ENCODE results near the gene MYO19.
A peak's percentile ranks its signal among the peaks of the same experiment; 100 is the strongest.

MYO19 gene, protein sequence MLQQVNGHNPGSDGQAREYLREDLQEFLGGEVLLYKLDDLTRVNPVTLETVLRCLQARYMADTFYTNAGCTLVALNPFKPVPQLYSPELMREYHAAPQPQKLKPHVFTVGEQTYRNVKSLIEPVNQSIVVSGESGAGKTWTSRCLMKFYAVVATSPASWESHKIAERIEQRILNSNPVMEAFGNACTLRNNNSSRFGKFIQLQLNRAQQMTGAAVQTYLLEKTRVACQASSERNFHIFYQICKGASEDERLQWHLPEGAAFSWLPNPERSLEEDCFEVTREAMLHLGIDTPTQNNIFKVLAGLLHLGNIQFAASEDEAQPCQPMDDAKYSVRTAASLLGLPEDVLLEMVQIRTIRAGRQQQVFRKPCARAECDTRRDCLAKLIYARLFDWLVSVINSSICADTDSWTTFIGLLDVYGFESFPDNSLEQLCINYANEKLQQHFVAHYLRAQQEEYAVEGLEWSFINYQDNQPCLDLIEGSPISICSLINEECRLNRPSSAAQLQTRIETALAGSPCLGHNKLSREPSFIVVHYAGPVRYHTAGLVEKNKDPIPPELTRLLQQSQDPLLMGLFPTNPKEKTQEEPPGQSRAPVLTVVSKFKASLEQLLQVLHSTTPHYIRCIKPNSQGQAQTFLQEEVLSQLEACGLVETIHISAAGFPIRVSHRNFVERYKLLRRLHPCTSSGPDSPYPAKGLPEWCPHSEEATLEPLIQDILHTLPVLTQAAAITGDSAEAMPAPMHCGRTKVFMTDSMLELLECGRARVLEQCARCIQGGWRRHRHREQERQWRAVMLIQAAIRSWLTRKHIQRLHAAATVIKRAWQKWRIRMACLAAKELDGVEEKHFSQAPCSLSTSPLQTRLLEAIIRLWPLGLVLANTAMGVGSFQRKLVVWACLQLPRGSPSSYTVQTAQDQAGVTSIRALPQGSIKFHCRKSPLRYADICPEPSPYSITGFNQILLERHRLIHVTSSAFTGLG

DNA sequence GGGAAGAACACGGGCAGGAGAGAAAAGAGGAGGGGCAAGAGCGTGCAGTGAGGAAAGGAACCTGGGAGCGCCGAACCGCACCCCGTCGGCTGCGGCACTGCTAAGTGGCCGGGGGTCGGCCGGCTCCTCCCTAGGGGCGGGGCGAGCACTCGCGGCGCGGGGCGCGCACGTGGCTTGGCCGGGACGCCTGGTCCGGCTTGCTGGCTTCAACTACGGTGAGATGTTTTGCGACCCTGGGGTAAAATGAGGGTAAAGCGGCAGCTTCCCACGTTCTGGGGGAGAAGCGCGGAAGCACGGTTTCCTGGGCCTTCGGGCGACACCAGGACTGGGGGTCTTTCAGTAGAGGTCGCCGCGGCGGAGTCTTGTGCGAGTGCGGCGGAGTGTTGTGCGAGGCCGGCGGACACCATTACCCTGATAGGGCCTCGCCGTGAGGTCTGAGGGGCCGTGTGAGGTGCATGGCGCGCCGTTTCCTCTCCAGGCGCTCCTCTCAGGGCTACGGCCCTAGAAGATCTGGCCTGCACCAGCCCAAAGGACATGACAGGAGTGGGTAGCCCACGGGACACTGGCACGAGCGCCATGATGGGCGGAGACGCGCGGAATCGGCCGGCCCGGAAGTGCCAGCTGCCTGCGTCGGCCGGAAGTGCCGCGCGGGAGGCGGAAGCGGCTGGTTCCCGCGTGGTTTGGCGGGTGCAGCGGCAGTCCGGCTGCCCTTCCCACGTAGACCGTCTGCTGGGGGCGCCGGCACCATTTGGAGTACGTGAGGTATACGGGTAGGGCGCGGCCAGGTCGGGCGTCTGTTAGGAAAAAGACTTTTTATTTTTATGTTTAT lies at the start of gene MYO19, which contains the start of gene PIGW:
TSS of gene MYO19 (minus strand) at position 29 of the 829 bp plus-strand sequence. CDS start 2,330 bp downstream, outside the sequence.
TSS of gene PIGW (plus strand) at position 148 of the 829 bp plus-strand sequence. CDS start 2,115 bp downstream, outside the sequence.
- no peaks in the 10 kb centered on the region for H3K36me3 ChIP-seq
- H3K27me3 ChIP-seq, result no peaks in the 10 kb centered on the region
- peak within 1 kb of the TSS; percentile 99 for H3K4me3 ChIP-seq (ENCODE audit: low read depth in 1 of 2, low read length in 1 of 2)
- peaks cover 22% of the 10 kb centered on the region in 2 experiments for H3K4me1 ChIP-seq (ENCODE audit: control insufficient read depth in 1 of 2, insufficient read depth in 1 of 2, low read depth in 1 of 2, low read length in 1 of 2)
- peak within 1 kb of the TSS; percentile 90 for H3K27ac ChIP-seq
- TF ChIP-seq, protein P1, sequence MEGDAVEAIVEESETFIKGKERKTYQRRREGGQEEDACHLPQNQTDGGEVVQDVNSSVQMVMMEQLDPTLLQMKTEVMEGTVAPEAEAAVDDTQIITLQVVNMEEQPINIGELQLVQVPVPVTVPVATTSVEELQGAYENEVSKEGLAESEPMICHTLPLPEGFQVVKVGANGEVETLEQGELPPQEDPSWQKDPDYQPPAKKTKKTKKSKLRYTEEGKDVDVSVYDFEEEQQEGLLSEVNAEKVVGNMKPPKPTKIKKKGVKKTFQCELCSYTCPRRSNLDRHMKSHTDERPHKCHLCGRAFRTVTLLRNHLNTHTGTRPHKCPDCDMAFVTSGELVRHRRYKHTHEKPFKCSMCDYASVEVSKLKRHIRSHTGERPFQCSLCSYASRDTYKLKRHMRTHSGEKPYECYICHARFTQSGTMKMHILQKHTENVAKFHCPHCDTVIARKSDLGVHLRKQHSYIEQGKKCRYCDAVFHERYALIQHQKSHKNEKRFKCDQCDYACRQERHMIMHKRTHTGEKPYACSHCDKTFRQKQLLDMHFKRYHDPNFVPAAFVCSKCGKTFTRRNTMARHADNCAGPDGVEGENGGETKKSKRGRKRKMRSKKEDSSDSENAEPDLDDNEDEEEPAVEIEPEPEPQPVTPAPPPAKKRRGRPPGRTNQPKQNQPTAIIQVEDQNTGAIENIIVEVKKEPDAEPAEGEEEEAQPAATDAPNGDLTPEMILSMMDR (IDR thresholded peaks at IDR 0.05), result peak; percentile 60
- H3K9me3 ChIP-seq, result no peaks in the 10 kb centered on the region

DNA sequence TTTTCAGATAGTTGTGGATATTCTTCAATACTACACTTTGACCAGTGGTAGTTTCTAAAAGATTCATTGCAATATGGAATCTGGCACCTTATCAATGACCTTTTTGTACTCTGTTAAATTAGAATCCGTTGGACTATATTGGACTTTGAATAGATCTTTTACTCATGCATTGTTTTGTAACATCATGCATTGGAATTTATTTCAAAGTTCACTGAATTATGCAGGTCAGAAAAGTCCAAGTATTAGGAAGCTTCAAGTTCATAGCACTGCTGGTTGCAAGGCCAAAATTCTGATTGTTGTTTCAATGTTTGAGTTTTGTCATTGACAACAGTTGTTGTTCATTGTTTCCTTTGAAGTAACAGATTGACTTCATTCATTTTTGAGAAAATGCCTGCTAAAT lies 49.1 kb upstream of the MYO19 start:
- H3K27me3 ChIP-seq, result no peaks in the 10 kb centered on the region
- no peak overlapping the region for H3K27ac ChIP-seq
- TF ChIP-seq, protein P1 (IDR thresholded peaks at IDR 0.05), result no peak
- no peaks in the 10 kb centered on the region for H3K4me1 ChIP-seq (ENCODE audit: control insufficient read depth in 1 of 2, insufficient read depth in 1 of 2, low read depth in 1 of 2, low read length in 1 of 2)
- no peak overlapping the region for H3K4me3 ChIP-seq (ENCODE audit: low read depth in 1 of 2, low read length in 1 of 2)
- H3K9me3 ChIP-seq, result no peaks in the 10 kb centered on the region
- H3K36me3 ChIP-seq, result peaks cover 99% of the 10 kb centered on the region

DNA sequence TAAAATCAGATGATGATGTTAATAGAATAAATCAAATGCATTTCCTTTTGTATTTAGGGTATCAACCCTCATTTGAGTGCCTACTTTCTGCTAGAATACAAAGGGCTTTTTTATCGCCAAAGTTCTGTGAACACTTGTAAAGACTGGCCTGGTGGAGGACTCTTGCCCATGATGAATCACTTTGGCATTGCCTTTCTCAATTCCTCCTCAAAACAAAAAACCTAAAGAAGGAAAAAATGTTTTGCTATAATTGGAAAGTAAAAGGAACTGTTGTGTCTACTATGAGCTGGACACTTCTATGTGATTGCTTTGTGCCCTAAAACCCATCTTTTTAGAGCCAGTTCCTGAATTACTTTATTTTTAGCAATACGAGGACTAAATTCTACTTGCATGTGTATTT lies 44.0 kb upstream of the MYO19 start:
- Histone ChIP-seq H3K9me3 (no peaks in the 10 kb centered on the region), H3K4me1 (ENCODE audit: control insufficient read depth in 1 of 2, insufficient read depth in 1 of 2, low read depth in 1 of 2, low read length in 1 of 2) (no peaks in the 10 kb centered on the region), H3K4me3 (ENCODE audit: low read depth in 1 of 2, low read length in 1 of 2) (no peak overlapping the region), H3K36me3 (peaks cover 79% of the 10 kb centered on the region), H3K27me3 (no peaks in the 10 kb centered on the region), H3K27ac (no peak overlapping the region)
- TF ChIP-seq, protein P1 (IDR thresholded peaks at IDR 0.05), result no peak

DNA sequence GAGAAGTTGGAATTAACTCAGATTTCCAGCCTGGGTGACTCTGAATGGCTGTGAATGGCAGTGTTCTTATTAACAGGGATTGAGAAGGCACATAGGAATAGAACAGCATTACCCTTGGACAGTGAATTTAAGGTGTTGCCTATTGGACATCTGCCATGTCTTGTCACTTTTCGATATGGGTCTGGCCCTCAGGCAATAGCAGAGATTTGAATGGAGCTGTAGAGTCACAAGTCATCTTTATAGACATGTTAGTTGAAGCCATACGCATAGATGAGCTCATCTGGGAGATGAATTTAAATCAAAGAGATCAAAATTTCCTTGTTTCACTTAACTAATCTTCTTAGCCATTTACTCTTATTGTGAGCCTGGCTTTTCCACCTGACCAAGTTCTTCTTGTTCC lies 42.1 kb upstream of the MYO19 start:
- Histone ChIP-seq H3K27ac (no peak overlapping the region), H3K4me1 (ENCODE audit: control insufficient read depth in 1 of 2, insufficient read depth in 1 of 2, low read depth in 1 of 2, low read length in 1 of 2) (no peaks in the 10 kb centered on the region), H3K27me3 (no peaks in the 10 kb centered on the region), H3K9me3 (no peaks in the 10 kb centered on the region), H3K4me3 (ENCODE audit: low read depth in 1 of 2, low read length in 1 of 2) (no peak overlapping the region), H3K36me3 (peaks cover 77% of the 10 kb centered on the region)
- TF ChIP-seq, protein P1 (IDR thresholded peaks at IDR 0.05), result no peak

DNA sequence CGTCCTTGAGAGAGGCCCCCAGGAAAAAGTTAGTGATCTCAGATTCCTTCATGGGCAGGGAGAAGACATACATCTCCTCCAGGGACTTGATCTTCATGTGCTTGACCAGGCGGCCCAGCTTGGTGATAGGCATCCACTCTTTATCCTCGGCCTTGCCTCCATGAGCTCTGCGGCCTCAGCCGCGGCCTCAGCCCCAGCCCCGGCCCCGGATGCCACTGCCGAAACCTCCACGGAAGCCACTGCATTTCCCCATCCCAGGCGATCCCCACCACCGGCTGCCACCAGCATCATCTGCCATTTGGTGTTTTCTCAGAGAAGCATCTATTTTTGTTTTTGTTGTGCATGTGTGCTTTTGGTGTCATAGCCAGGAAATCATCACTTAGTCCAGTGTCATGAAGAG lies 40.4 kb upstream of the MYO19 start:
- Histone ChIP-seq H3K9me3 (no peaks in the 10 kb centered on the region), H3K27me3 (no peaks in the 10 kb centered on the region), H3K27ac (no peak overlapping the region), H3K4me1 (ENCODE audit: control insufficient read depth in 1 of 2, insufficient read depth in 1 of 2, low read depth in 1 of 2, low read length in 1 of 2) (no peaks in the 10 kb centered on the region), H3K36me3 (peaks cover 76% of the 10 kb centered on the region), H3K4me3 (ENCODE audit: low read depth in 1 of 2, low read length in 1 of 2) (no peak overlapping the region)
- TF ChIP-seq, protein P1 (IDR thresholded peaks at IDR 0.05), result no peak

Data from neutrophil (primary cell).